Mucosa of gallbladder (tissue), 1 donor: ENCODE results near the gene SUN1. TPM values are rescaled to one million over a fixed set of nuclear protein-coding genes. Genes with fewer than 3 reads are reported as not detected.
A peak's percentile ranks its signal among the peaks of the same experiment; 100 is the strongest.
"Not testable (repeated sequence)": the region's sequence is repeated elsewhere in the genome, so short reads cannot be mapped to it uniquely, and the experiment has no call there.

Source experiments
- DNase-seq: peaks from one replicate; pipeline ENCODE4 v3.0.0-alpha.2; 2020; ENCODE audit warnings: low spot score
- total RNA-seq: library from RNA; stranded (reverse); gene quantifications from one replicate; pipeline ENCODE4 v1.2.1, GENCODE V29; 2021
- donor health status: DM: no; HTN: no; CAD: no.

The SUN1 gene
- total RNA-seq, 1 donor from 2014 or later: 126 TPM

GRCh38 chr7:856444-857095, 24.3 kb downstream of the SUN1 start:
- DNase-seq: no peak

DNA sequence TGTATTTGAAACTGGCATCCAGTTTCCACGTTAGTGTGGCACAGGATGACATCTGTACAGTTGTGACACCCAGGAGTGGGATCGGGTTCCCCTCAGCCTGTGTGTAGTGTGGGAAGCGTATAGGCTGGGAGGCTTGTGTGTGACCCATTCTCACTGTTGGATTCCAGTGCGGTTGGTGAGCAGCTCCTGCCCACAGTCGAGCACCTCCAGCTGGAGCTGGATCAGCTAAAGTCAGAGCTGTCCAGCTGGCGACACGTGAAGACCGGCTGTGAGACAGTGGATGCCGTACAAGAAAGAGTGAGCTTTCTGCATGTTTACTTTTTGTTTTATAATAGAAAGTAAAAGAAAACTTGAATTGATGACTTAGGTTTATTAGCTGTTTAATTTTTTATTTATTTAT, 25.4 kb downstream of the SUN1 start:
- DNase-seq: no peak

GRCh38 chr7:859359-860030, 27.2 kb downstream of the SUN1 start:
- DNase-seq: no peak

DNA sequence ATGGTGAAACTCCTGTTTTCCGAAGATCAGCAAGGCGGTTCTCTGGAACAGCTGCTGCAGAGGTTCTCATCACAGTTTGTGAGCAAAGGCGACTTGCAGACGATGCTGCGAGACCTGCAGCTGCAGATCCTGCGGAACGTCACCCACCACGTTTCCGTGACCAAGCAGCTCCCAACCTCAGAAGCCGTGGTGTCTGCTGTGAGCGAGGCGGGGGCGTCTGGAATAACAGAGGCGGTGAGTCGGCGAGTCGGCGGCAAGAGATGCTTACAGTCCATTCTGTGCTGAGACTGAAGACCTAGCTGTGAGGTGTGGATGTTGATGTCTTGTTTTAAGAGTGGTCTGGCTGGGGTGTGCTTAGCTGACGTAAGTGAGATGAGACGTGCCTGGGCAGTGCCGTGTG, 27.9 kb downstream of the SUN1 start:
- no peak for DNase-seq

DNA sequence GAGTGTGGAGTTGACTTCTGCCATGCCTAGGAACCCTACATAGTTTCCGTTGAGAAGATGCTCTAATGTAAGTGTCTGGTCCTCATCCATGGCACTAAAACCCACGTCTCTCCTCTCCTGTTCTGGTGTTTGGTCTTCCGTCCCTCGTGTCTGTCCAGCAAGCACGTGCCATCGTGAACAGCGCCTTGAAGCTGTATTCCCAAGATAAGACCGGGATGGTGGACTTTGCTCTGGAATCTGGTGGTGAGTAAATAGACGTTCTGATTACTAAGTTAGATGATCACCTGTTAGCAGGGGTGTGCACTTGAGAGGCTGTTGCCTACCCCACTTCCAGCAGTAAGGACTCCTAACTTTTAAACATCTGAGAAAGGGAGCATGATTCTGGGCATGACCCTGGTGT, 28.9 kb downstream of the SUN1 start:
- DNase-seq: peak; percentile 85

DNA sequence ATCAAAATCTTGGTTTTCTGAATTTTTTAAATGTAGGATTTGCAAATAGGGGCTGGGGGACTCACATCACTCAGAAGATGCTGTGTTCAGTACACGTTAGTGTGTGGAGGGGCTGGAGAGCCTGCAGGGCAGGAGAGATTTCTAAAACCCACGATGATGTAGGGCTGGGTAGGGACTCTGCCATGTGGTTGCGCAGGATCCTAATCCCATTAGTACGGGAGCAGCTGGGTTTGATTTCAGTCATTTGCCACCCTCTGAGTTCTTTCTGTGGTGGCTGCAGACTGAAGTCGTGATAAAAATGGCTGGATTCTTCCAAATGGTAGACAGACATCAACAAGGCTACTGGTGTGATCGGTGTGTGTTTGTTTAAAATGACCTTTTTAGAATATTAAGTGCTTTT, 29.9 kb downstream of the SUN1 start:
- no peak for DNase-seq

- DNase-seq: no peak
Observed at GRCh38 chr7:863106-863505, 30.8 kb downstream of the SUN1 start.

DNA sequence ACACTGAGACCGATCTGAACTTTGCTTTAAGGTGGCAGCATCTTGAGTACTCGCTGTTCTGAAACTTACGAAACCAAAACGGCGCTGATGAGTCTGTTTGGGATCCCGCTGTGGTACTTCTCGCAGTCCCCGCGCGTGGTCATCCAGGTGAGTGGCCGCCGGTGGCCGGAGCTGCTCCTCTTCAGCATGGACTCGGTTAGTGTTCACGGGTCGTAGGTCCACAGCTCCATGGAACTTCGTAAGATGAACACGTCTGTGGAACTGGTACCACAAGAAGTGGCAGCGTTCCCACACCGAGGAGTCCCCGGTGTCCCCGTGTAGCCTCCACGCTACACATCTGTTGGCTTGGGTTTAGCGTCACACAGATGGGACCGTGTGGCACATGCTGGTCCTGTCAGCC, 33.6 kb downstream of the SUN1 start:
- DNase-seq: no peak

DNA sequence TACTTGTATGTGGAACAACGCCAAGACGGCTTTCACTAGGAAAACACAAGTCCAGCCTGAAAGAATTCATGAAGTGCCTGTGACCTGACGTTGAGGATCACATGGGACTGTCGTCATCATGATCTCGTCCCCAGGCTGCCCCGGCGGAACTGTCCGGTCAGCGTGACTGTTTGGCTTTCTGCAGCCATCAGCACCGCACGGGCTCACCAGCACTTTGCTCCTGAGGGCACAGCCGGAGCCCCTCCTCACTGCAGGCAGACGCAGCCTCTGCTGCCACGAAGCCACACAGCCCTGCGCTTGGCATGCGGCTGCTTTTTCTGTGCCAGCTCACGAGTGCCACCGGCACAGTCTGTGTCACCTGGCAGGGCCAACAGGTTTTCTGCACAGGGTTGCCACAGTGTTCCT, 34.7 kb downstream of the SUN1 start:
- DNase-seq: peak; percentile 85

DNA sequence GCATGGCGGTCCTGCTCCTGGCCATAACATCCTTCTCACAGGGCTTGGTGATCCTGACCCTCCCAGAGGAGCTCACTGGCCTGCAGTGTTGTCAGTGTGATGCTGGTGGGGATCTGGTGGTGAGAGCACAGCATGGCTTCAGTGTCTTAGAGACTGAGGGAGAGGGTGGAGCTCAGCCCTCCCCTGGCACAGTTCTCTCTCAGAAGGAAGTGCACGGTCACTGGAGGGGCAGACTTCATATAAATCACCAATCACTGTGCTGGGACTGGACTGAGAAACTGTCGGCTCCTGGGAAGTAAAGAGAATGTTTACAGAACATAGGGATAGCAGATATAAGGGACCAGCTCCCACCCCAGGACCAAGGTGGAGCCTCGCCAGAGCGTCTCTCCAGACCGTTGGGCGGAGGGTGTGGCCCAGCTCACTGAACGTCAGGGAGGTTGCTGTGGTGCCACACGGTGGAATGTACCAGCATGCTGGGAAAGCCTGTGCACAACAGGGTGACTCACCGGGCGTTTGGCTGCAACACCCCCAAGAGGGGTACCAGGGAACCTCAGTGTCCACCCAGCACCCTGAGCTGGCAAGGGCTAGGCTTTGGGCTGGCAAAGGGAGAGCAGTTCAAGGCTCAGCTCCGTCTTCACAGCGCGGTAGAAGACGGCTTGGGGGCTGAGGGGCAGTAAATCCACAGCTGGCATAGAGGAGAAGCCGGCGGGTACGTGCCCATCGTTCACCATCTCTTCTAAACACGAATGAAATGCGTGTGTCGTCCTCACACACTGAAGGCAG, 35.3 kb downstream of the SUN1 start:
- peak; percentile 81 for DNase-seq

DNA sequence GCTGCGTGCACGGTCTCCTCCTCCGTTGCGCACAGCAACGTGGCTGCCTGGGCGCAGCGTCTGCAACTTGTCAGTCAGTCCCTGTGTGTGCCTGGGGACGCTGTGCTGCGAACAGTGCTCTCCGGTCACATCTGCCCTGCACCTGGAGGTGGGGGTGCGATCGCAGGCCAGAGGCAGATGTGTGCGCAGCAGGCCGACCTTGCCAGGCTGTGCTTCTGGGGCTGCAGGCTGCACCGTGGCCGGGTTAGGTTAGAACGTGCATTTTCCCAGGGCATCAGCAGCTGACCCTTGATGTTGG, 35.9 kb downstream of the SUN1 start:
- no peak for DNase-seq

DNA sequence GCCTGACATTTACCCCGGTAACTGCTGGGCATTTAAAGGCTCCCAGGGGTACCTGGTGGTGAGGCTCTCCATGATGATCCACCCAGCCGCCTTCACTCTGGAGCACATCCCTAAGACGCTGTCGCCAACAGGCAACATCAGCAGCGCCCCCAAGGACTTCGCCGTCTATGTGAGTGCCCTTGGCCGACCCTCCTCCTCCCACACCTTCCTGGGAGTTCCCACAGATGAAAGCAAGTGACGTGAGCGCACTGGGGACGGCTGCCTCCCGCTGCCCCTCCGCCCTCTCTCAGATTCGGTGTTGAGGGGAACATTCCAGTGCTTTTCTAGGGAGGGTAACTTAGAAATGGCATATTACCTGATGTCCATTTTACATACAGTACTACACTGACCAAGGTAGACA, 37.1 kb downstream of the SUN1 start:
- no peak for DNase-seq

- DNase-seq: no peak
Observed at GRCh38 chr7:871900-872537, 39.7 kb downstream of the SUN1 start.

- DNase-seq: not testable (repeated sequence)
Observed at GRCh38 chr7:872685-873084, 40.4 kb downstream of the SUN1 start.

DNA sequence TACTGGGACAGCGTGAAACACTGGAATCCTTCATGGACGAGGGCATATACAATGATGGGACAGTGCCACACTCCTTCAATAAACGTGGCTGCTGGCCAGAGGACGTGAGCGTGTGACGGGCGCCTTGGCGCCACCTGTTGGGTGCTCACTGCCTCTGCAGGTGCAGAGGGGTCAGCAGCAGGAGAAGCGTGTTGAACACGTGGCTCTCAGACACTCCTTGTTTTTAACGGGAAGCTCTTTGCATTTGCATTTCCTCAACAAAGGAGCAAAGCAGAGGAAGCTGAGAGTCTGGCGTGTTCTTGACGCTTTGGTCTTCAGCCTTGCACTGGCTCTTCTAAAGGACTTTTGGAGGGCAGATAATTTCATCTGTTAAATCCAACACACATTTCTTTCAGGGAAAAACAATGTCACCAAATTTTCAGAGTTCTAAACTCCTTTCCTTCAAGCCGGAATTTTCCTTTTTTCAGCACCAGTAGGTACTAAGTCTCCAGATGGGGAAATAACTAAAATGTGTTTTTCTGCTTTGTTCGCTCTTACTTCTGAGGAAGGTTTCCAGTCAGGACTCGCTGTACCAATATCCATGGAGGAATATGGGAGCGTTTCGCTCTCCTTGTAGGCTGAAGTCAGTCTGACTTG, 41.2 kb downstream of the SUN1 start:
- peak; percentile 88 for DNase-seq

GRCh38 chr7:874031-874749, 41.9 kb downstream of the SUN1 start:
- no peak for DNase-seq

- DNase-seq: no peak
Observed at GRCh38 chr7:875051-875450, 42.8 kb downstream of the SUN1 start.

DNA sequence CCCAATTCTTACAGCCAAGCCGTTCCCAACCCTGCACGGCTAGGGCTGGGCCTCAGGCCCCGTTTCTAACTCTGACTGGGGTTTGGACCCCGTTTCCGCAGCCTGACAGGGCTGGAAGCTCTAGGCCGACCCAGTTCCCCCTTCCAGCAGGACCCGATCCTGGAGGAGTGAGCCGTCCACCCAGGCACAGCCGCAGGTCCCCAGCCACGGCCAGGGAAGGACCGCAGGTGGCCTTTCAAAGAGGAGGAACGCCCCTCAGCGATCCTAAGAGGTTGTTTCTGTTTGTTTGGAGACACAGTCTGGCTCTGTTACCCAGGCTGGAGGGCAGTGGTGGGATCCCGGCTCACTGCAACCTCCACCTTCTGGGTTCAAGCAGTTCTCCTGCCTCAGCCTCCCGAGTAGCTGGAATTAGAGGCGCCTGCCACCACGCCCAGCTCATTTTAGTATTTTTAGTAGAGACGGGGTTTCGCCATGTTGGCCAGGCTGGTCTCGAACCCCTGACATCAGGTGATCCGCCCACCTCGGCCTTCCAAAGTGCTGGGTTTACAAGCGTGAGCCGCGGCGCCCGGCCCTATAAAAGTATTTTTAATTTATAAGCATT, 43.3 kb downstream of the SUN1 start:
- no peak for DNase-seq

- DNase-seq: peak; percentile 97
Observed at GRCh38 chr7:876077-876971, 44.0 kb downstream of the SUN1 start, which contains the start of gene GET4. GET4 (plus strand) TSS chr7:876554; CDS start chr7:876646, 92 bp downstream.

GRCh38 chr7:876972-877311, 44.7 kb downstream of the SUN1 start:
- no peak for DNase-seq
